ENCODE measurements around the gene PLCB3. TPM values are rescaled to one million over a fixed set of nuclear protein-coding genes. Genes with fewer than 3 reads are reported as not detected.

The PLCB3 gene
- polyA plus RNA-seq, 1 experiment = 30.2 TPM

- Histone ChIP-seq H3K4me3 (ENCODE audit: low read depth, low read length) (no peak overlapping the region), H3K36me3 (ENCODE audit: control insufficient read depth, insufficient read depth, low read length) (peaks cover 11% of the 10 kb centered on the region), H3K27me3 (ENCODE audit: control insufficient read depth, insufficient read depth, low read length) (no peaks in the 10 kb centered on the region)
- ChIA-PET POLR2A (no interaction called here), CTCF (interaction anchor here (0.6 to 3.7 kb wide), 3 partner anchors 9 to 26 kb away, joined by 3 to 14 read pairs (median 4); no protein-coding TSS in a partner anchor)
- TF ChIP-seq, protein P1, sequence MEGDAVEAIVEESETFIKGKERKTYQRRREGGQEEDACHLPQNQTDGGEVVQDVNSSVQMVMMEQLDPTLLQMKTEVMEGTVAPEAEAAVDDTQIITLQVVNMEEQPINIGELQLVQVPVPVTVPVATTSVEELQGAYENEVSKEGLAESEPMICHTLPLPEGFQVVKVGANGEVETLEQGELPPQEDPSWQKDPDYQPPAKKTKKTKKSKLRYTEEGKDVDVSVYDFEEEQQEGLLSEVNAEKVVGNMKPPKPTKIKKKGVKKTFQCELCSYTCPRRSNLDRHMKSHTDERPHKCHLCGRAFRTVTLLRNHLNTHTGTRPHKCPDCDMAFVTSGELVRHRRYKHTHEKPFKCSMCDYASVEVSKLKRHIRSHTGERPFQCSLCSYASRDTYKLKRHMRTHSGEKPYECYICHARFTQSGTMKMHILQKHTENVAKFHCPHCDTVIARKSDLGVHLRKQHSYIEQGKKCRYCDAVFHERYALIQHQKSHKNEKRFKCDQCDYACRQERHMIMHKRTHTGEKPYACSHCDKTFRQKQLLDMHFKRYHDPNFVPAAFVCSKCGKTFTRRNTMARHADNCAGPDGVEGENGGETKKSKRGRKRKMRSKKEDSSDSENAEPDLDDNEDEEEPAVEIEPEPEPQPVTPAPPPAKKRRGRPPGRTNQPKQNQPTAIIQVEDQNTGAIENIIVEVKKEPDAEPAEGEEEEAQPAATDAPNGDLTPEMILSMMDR (IDR thresholded peaks at IDR 0.05; ENCODE audit: insufficient read depth, low read depth, low read length) = no peak
- no peak for DNase-seq (ENCODE audit: low read depth)
These were observed 25.5 kb downstream of the PLCB3 start for GRCh38 chr11:64276653-64277431.

- no peak overlapping the region for H3K4me3 ChIP-seq (ENCODE audit: low read depth, low read length)
- DNase-seq (ENCODE audit: low read depth) = no peak
- H3K36me3 ChIP-seq (ENCODE audit: control insufficient read depth, insufficient read depth, low read length) = peaks cover 13% of the 10 kb centered on the region
- ChIA-PET CTCF (interaction anchor here (0.9 to 3.7 kb wide), 5 partner anchors 9 to 74 kb away, joined by 3 to 14 read pairs (median 5); no protein-coding TSS in a partner anchor), POLR2A (no interaction called here)
- TF ChIP-seq, protein P1 (IDR thresholded peaks at IDR 0.05; ENCODE audit: insufficient read depth, low read depth, low read length) = no peak
- no peaks in the 10 kb centered on the region for H3K27me3 ChIP-seq (ENCODE audit: control insufficient read depth, insufficient read depth, low read length)
These were observed 27.4 kb downstream of the PLCB3 start for GRCh38 chr11:64278576-64279190.

- no peaks in the 10 kb centered on the region for H3K27me3 ChIP-seq (ENCODE audit: control insufficient read depth, insufficient read depth, low read length)
- TF ChIP-seq, protein P1 (IDR thresholded peaks at IDR 0.05; ENCODE audit: insufficient read depth, low read depth, low read length) = no peak
- peaks cover 6% of the 10 kb centered on the region for H3K36me3 ChIP-seq (ENCODE audit: control insufficient read depth, insufficient read depth, low read length)
- no peak overlapping the region for H3K4me3 ChIP-seq (ENCODE audit: low read depth, low read length)
- DNase-seq (ENCODE audit: low read depth) = no peak
- ChIA-PET CTCF (interaction anchor here (1.2 to 2.4 kb wide), 5 partner anchors 10 to 78 kb away, joined by 3 to 10 read pairs (median 6); no protein-coding TSS in a partner anchor), POLR2A (no interaction called here)
These were observed 30.8 kb downstream of the PLCB3 start for GRCh38 chr11:64281957-64282770.

DNA sequence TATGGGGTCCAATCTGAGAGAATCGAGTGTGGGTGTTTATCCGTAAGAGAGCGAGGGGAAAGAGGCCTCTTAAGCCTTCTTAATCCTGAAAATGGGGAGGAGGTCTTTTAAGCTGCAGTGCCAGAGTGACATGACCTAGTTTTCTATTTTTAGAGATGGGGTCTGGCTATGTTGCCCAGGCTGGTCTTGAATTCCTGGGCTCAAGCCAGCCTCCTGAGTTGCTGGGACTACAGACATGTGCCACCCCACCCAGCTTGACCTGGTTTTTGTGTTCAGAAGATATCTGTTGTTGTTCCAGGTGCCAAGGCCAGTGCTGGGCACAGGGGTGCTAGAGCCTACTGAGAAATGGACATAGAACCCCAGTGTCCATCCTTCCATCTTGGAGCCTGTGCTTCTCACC lies 31.8 kb downstream of the PLCB3 start:
- ChIA-PET POLR2A (no interaction called here), CTCF (interaction anchor here (1.1 to 9.2 kb wide), 6 partner anchors 11 to 79 kb away, joined by 3 to 88 read pairs (median 4); partner anchors contain the start of gene CATSPERZ)
- DNase-seq (ENCODE audit: low read depth) = no peak
- Histone ChIP-seq H3K36me3 (ENCODE audit: control insufficient read depth, insufficient read depth, low read length) (peaks cover 6% of the 10 kb centered on the region), H3K4me3 (ENCODE audit: low read depth, low read length) (no peak overlapping the region), H3K27me3 (ENCODE audit: control insufficient read depth, insufficient read depth, low read length) (no peaks in the 10 kb centered on the region)
- TF ChIP-seq, protein P1 (IDR thresholded peaks at IDR 0.05; ENCODE audit: insufficient read depth, low read depth, low read length) = no peak
